Heart left ventricle (tissue), 13 donors: ENCODE measurements around the gene OR2F1.

ENCODE experiments used
- CTCF ChIP-seq, 12 donors: fragments of 200-600 bp; sonication (generic) in 4 of 12; IDR thresholded peaks; one replicate each; pipeline versions ENCODE4 v1.5.0 to v1.8.0; 2018 to 2022; ENCODE audit warnings: antibody characterized with exemption in 12 of 12, mild to moderate bottlenecking in 5 of 12
- POLR2A ChIP-seq, 2 donors: fragments of 450-650 bp; IDR thresholded peaks; one replicate each; pipeline ENCODE4 v1.6.1; 2017; ENCODE audit warnings: antibody characterized with exemption in 2 of 2, mild to moderate bottlenecking in 2 of 2, moderate library complexity in 2 of 2
- donor health status: ischemic (EF 13 %, LVEDD 7.1; RV severe dilation, severe dysfunction).
- donor health status: DM: no; HTN: yes; CAD: no.
- donor health status: DM: no; HTN: no; CAD: no.
- donor health status: ischemic (EF 25% LVEDD 6.9; RV normal size, moderate dysfunction).
- donor health status: ischemic (EF 25% LVEDD 5.7; RV mildly dilated, moderate dysfunction).
- donor health status: ischemic (EF 35%, LVEDD 5.7; RV mildly dilated, moderate dysfunction).
- donor health status: nonischemic (EF 11% LVEDD 7.7; RV severe dilation, severe dysfunction).
- donor health status: DM: yes; HTN: yes; CAD: no.
- donor health status: PGD.
- donor health status: ischemic (EF 29% LVEDD 5.4; RV normal size, mild dysfunction).
- donor health status: nonischemic (EF 23%, LVEDD 6.1; RV moderate dilation, normal function).

- TF ChIP-seq CTCF (IDR thresholded peaks at IDR 0.05) (no peak), POLR2A (IDR thresholded peaks at IDR 0.05) (no peak)
These were observed 10.6 kb downstream of the OR2F1 start for GRCh38 chr7:143965280-143965679.
